Measurements from ENCODE around the gene GRAMD4.

DNA sequence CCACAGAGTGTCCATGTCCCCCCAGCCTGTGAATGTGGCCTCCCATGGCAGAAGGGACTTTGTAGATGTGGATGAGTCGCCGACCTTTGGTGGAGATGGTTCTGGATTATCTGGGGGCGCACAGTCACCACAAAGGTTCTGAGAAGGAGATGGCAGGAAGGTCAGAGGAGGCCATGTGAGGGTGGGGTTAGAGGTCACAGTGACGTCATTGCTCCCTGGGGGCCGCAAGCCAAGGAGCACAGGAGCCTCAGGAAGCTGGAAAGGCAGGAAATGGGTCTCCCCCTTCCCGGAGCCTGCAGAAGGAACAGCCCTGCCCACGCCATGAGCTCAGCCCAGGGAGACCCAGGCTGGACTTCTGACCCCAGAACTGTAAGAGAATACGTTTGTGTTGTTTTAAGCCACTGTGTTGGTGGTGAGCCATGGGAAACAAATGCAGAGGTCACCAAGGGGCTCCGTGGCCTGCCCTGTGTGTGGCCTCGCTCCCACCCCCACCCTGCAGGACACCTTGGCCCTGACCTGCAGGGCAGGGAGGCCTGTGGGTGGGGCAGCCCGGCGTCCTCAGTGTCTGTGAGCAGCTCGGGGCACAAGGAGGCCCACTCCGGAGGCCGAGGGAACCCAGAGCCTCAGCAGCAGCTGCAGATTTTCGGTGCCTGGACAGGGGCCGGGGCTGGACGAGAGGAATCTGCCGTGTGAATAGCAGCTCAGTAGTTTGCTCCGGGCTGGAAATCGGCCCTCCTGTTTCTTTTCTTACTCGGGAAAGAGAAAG is 32.1 kb downstream of the GRAMD4 start:
- TF ChIP-seq GATA3 (IDR thresholded peaks at IDR 0.05; ENCODE audit: low read depth, low read length) (no peak), GATA2 (IDR thresholded peaks at IDR 0.05; ENCODE audit: low read depth, low read length) (no peak)

All from SH-SY5Y (cell line).